Measurements from ENCODE around the gene LRSAM1. TPM values are rescaled to one million over a fixed set of nuclear protein-coding genes. Genes with fewer than 3 reads are reported as not detected.

LRSAM1 gene
- 9.8 and 12.7 TPM in 2 replicates for total RNA-seq

GRCh38 chr9:127450830-127451607, at the start of gene LRSAM1, which contains the start of gene RPL12:
TSS of gene LRSAM1 (plus strand) at chr9:127451510. CDS start at chr9:127454528, 3,018 bp downstream.
TSS of gene RPL12 (minus strand) at chr9:127451406. CDS start at chr9:127451317, 89 bp downstream.

DNA sequence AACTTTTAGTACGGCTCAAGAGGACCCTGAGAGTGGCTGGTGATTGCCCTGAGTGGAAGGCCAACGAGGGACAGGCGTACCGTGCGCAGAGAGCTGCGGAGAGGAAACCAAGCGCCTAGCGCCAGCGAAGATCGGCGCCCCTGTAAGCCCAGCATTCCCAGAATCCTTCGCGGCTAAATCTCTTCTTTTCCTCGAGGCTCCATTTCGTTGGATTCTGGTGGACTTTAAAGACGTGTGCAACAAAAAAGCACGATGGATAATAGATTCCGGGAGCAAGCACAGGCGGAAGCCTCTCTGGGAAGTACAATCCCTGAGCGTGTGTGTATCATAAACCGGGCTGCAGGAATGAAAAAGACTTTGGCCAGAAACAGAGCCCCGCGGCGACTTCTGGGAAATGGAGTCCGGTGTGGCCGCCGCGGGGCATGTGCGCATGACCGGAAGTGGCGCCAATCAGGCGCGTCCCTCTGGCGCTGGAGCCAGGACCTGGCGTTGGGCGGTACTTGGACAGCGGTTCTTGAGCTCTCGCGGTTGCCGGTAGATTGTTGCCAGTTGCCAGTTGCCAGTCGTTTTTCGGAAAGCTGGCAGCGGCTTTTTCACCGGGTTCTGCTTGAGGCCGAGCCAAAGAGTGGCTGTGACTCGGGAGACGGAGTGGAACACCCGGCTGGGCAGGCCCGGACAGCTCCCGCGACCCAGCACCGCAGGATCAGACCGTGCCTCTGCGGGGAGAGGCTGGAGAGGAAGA, 27.2 kb upstream of the LRSAM1 start, which contains the start of gene ZNF79:
ZNF79 (plus strand) TSS at position 449 of the 742 bp plus-strand sequence. CDS start 406 bp downstream, outside the sequence.

Other genes starting within 250 kb of the LRSAM1 start
- 2.7 and 4.1 TPM in 2 replicates for gene GARNL3, start 186.7 kb upstream of the LRSAM1 start, total RNA-seq
- gene SLC2A8, start 54.3 kb upstream of the LRSAM1 start, total RNA-seq = 8.8 and 8.9 TPM in 2 replicates
- gene ZNF79, start 27.1 kb upstream of the LRSAM1 start, total RNA-seq = 11.5 and 13.7 TPM in 2 replicates
- 1,331 and 1,588 TPM in 2 replicates for gene RPL12, start 104 bp upstream of the LRSAM1 start, total RNA-seq
- gene STXBP1, start 160.8 kb downstream of the LRSAM1 start, total RNA-seq = 11.2 and 18.0 TPM in 2 replicates

Measured in endothelial cell of coronary artery (primary cell).